Right lobe of liver (tissue), 6 donors: ENCODE measurements around the gene RPS6KB2. TPM values are rescaled to one million over a fixed set of nuclear protein-coding genes. Genes with fewer than 3 reads are reported as not detected.

Experiments
- ATAC-seq, 4 donors: fragments of 200-7000 bp; cut with Tn5 transposase; one replicate each; pipeline ENCODE4 v1.9.1; 2020; ENCODE audit warnings: mild to moderate bottlenecking in 4 of 4, moderate library complexity in 4 of 4
- DNase-seq, 3 donors: peaks; one replicate each; pipeline ENCODE4 v3.0.0-alpha.2; 2020
- H3K27ac ChIP-seq, 3 donors: fragments of 200-600 bp; one replicate each; pipeline ENCODE4 v1.8.0; 2022
- H3K27me3 ChIP-seq, 2 donors: fragments of 200-600 bp; one replicate each; pipeline ENCODE4 v1.8.0; 2022
- H3K36me3 ChIP-seq, 4 donors: fragments of 200-600 bp; sonication (generic) in 1 of 4; one replicate each; pipeline versions ENCODE4 v1.5.1 to v1.8.0; 2017 to 2022; ENCODE audit warnings: control low read depth in 1 of 4
- H3K4me1 ChIP-seq, 4 donors: fragments of 200-600 bp; sonication (generic) in 1 of 4; one replicate each; pipeline versions ENCODE4 v1.5.1 to v1.8.0; 2017 to 2022; ENCODE audit warnings: control low read depth in 1 of 4
- H3K4me3 ChIP-seq, 3 donors: fragments of 200-600 bp; one replicate each; pipeline ENCODE4 v1.8.0; 2022
- H3K9me3 ChIP-seq, 4 donors: fragments of 200-600 bp; sonication (generic) in 1 of 4; one replicate each; pipeline versions ENCODE4 v1.5.1 to v1.8.0; 2017 to 2022; ENCODE audit warnings: control low read depth in 1 of 4
- POLR2A ChIP-seq: fragments of 450-650 bp; IDR thresholded peaks from one replicate; pipeline ENCODE4 v1.6.1; 2017; ENCODE audit warnings: antibody characterized with exemption, mild to moderate bottlenecking
- WGBS: methylation state at CpG from one replicate; pipeline ENCODE4 v1.1.6; 2018; ENCODE audit warnings: low coverage, low lambda C conversion rate; ENCODE audit not compliant: insufficient coverage; ENCODE audit errors: missing lambda C conversion rate; 5-methylcytosine and 5-hydroxymethylcytosine counted together
- intact Hi-C, 2 donors: fragments of 100-400 bp; cut with DNase I; formaldehyde crosslinking; loops; one replicate each; pipeline versions ENCODE4 v1.11.2 to v1.14.1; 2022
- total RNA-seq, 6 experiments: library from RNA; depleted of rRNA in 2 of 6; stranded (reverse); fragments of >200 nt in 2 of 6; fragmentation: NEBNext Ultra II Directional in 3 of 6; extraction: Animal tissue kit (Norgen Biotek cat#: 25700) in 3 of 6; gene quantifications; one replicate each; pipeline versions ENCODE4 v1.1.0 to v1.2.4, GENCODE V29; 2016 to 2023
- TF ChIP-seq, protein P1 (sequence below), 4 donors: fragments of 200-600 bp in 3 of 4; fragments of 450-650 bp in 1 of 4; IDR thresholded peaks; one replicate each; pipeline versions ENCODE4 v1.5.1 to v1.8.0; 2016 to 2022; ENCODE audit warnings: antibody characterized with exemption in 4 of 4, mild to moderate bottlenecking in 2 of 4
- donor health status: DM: no; HTN: yes; CAD: no.
- donor health status: DM: no; HTN: no; CAD: no.
- donor health status: DM: no; HTN: no; CAD: no.
- donor health status: DM: no; HTN: yes; CAD: no.
- donor health status: DM: no; HTN: yes; CAD: no.

The RPS6KB2 gene
- total RNA-seq, 6 experiments from 2014 or later: 18.8 to 37.1 (median 27.1) TPM

DNA sequence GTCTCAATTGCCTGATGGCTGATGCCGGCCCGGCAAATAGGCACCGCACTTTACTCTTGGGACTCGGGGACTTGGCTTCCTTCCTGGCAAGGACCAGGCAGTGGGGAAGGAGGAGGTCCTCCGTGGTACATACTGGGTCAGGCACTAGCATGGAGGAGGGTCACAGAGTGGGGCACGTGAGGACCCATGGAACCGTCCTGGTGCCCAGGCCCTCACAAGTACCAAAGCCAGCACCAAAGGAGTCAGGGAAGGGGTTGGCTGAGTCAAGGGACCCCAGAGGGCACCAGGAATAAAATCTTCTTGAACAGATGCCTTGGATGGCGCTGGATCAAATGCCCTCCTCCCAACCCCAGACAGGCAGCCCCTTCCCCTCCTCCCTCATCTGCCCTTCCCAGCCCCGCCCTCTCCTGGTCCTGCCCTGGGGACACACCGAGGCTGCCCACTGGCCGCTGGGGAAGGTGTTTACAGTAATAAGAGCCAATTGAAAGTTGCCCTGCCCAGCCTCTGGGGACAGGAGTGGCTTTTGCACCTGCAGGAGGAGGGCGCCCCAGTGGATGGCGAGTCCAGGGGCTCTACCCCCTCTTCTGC lies 18.4 kb upstream of the RPS6KB2 start:
- Histone ChIP-seq H3K4me3 (no peak overlapping the region), H3K36me3 (no peaks in the 10 kb centered on the region), H3K27ac (no peak overlapping the region), H3K9me3 (no peaks in the 10 kb centered on the region), H3K4me1 (no peaks in the 10 kb centered on the region), H3K27me3 (no peaks in the 10 kb centered on the region)
- WGBS: 25% methylated on average over 2 of the region's 13 CpGs
- TF ChIP-seq POLR2A: no peak
- peak; percentile 4 to 26 (median 11) for ATAC-seq
- intact Hi-C loops: no loop called here
- DNase-seq: no peak

DNA sequence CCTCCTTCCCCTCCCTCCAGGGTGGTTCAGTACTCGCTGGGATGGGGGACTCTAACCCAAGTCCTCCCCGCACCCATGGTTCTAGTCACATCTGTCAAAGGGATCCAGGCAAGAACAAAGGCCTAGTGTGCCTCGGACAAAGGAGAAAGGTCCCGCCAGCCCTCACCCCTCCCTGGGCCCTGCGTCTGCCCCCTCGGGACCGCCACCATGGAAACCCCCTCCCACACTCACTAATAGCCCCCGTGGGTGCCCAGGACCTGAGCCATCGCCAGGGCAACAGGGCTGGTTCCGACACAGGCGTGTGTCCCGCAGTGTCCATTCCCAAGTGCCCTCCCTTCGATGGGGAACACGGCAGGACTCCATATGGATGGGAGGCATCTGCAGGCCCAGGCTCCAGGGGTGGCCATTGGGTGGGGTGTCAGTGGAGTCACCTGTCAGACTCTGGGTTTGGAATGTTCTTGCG lies 17.9 kb upstream of the RPS6KB2 start:
- no peak for TF ChIP-seq POLR2A
- TF ChIP-seq, protein P1, sequence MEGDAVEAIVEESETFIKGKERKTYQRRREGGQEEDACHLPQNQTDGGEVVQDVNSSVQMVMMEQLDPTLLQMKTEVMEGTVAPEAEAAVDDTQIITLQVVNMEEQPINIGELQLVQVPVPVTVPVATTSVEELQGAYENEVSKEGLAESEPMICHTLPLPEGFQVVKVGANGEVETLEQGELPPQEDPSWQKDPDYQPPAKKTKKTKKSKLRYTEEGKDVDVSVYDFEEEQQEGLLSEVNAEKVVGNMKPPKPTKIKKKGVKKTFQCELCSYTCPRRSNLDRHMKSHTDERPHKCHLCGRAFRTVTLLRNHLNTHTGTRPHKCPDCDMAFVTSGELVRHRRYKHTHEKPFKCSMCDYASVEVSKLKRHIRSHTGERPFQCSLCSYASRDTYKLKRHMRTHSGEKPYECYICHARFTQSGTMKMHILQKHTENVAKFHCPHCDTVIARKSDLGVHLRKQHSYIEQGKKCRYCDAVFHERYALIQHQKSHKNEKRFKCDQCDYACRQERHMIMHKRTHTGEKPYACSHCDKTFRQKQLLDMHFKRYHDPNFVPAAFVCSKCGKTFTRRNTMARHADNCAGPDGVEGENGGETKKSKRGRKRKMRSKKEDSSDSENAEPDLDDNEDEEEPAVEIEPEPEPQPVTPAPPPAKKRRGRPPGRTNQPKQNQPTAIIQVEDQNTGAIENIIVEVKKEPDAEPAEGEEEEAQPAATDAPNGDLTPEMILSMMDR (IDR thresholded peaks at IDR 0.05): no peak
- Histone ChIP-seq H3K36me3 (no peaks in the 10 kb centered on the region), H3K4me3 (no peak overlapping the region), H3K4me1 (peaks cover 0 to 5% (median 0%) of the 10 kb centered on the region in 4 donors), H3K27me3 (no peaks in the 10 kb centered on the region), H3K9me3 (no peaks in the 10 kb centered on the region), H3K27ac (no peak overlapping the region)
- DNase-seq (peak in 1 of 3 donors; percentile 19), ATAC-seq (no peak)
- intact Hi-C loops: no loop called here
- 50% methylated on average over 7 of the region's 15 CpGs for WGBS

DNA sequence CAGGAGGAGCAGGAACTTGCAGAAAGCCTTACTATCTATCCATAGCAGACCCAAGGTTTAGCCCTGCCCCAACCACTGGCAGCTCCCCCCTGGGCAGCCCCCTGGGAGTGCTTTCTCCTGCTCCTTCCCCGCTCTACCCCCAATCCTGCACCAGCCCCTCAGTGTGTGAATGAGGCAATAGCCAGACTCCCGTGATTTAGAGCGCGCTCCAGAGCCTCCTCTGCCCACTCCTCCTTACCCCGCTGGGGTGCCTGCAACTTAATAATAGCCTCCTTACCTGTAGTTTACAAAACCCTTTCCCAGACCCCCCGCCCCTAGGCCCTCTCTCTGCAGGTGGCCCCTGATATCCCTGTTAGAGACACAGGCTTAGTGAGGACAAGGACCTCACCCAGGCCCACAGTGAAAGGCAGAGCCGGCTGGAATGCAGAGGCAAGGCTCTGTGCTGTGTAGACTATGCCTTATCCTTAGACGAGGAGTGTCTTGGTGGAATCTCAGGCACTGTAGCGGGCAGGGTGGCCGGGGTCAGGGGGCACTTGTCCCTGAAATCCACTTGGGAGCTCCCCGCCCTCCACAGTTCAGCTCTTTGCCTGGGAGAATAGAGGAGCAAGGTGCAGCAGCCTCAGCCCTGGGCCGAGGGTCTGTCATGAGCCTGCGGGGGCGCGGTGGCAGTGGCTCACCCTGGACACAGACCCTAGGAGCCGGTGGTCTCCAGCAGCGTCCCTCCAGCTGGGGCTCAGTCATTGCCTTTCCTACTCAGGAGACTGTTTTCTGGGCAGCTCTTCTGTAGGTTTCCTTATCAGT lies 17.1 kb upstream of the RPS6KB2 start:
- H3K9me3 ChIP-seq: no peaks in the 10 kb centered on the region
- intact Hi-C loops: no loop called here
- no peak overlapping the region for H3K27ac ChIP-seq
- TF ChIP-seq, protein P1 (IDR thresholded peaks at IDR 0.05): no peak
- TF ChIP-seq POLR2A: no peak
- H3K4me3 ChIP-seq: no peak overlapping the region
- H3K27me3 ChIP-seq: no peaks in the 10 kb centered on the region
- DNase-seq (no peak), ATAC-seq (no peak)
- H3K4me1 ChIP-seq: peaks cover 0 to 9% (median 0%) of the 10 kb centered on the region in 4 donors
- H3K36me3 ChIP-seq: no peaks in the 10 kb centered on the region
- 56% methylated on average over 3 of the region's 17 CpGs for WGBS

DNA sequence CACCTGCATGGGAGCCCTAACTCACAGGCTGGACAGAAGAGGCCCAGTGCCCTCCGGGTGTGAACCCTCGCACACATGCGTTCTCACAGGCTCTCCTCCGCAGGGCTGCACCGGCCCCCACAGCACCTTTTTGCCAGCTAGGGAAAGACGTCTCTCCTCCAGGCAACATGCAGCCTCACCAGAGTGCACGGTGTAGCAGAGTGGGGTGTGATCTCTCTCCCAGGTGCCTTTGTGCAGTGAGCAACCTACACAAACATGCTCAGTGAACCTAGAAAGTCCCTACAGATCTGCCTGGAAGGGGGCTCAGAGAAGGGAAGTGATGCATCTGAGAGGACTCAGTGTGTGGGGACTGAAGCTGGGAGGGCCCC lies 16.5 kb upstream of the RPS6KB2 start:
- no peak for DNase-seq
- TF ChIP-seq POLR2A: no peak
- TF ChIP-seq, protein P1 (IDR thresholded peaks at IDR 0.05): no peak
- 29% methylated on average over 4 of the region's 7 CpGs for WGBS
- no peak for ATAC-seq
- Histone ChIP-seq H3K27ac (no peak overlapping the region), H3K4me1 (peaks cover 0 to 9% (median 0%) of the 10 kb centered on the region in 4 donors), H3K36me3 (no peaks in the 10 kb centered on the region), H3K27me3 (no peaks in the 10 kb centered on the region), H3K4me3 (no peak overlapping the region), H3K9me3 (no peaks in the 10 kb centered on the region)
- intact Hi-C loops: no loop called here
